HEK293 (cell line): ENCODE data around the gene FAM184A.

Experiments used
- HOXA7 ChIP-seq: sonication (generic); formaldehyde crosslinking; IDR thresholded peaks from 2 replicates; pipeline ENCODE4 v1.8.1; 2022; ENCODE audit warnings: missing genetic modification reagents, borderline replicate concordance
- KLF1 ChIP-seq: fragments of 450-650 bp; formaldehyde crosslinking; IDR thresholded peaks from 2 replicates; pipeline ENCODE4 v1.5.1; 2016; ENCODE audit warnings: missing biosample characterization, missing genetic modification characterization
- SP2 ChIP-seq: fragments of 450-650 bp; formaldehyde crosslinking; IDR thresholded peaks from 2 replicates; pipeline ENCODE4 v1.5.1; 2016; ENCODE audit warnings: missing biosample characterization, missing genetic modification characterization
- TRIM28 ChIP-seq: IDR thresholded peaks from 2 replicates; pipeline ENCODE4 v1.6.1; 2011; ENCODE audit warnings: low read length, control low read depth, borderline replicate concordance
- ZNF138 ChIP-seq: fragments of 450-650 bp; formaldehyde crosslinking; IDR thresholded peaks from 2 replicates; pipeline ENCODE4 v1.5.1; 2016; ENCODE audit warnings: missing biosample characterization, missing genetic modification characterization, borderline replicate concordance
- ZNF23 ChIP-seq: fragments of 450-650 bp; formaldehyde crosslinking; IDR thresholded peaks from 2 replicates; pipeline ENCODE4 v1.5.1; 2016; ENCODE audit warnings: missing biosample characterization, missing genetic modification characterization, borderline replicate concordance
- ZNF302 ChIP-seq: fragments of 450-650 bp; formaldehyde crosslinking; IDR thresholded peaks from 2 replicates; pipeline ENCODE4 v1.5.1; 2016; ENCODE audit warnings: missing biosample characterization, missing genetic modification characterization, low read depth
- ZNF600 ChIP-seq: fragments of 450-650 bp; formaldehyde crosslinking; IDR thresholded peaks from 2 replicates; pipeline ENCODE4 v1.5.1; 2016; ENCODE audit warnings: missing biosample characterization, missing genetic modification characterization
- ZNF785 ChIP-seq: fragments of 450-650 bp; formaldehyde crosslinking; IDR thresholded peaks from 2 replicates; pipeline ENCODE4 v1.5.1; 2016; ENCODE audit warnings: missing biosample characterization, missing genetic modification characterization
- TF ChIP-seq, protein P1 (sequence below): fragments of 450-650 bp; formaldehyde crosslinking; IDR thresholded peaks from 2 replicates; pipeline ENCODE4 v1.5.1; 2016; ENCODE audit warnings: missing biosample characterization, missing genetic modification characterization
- TF ChIP-seq, protein P2 (sequence below): fragments of 450-650 bp; formaldehyde crosslinking; IDR thresholded peaks from 2 replicates; pipeline ENCODE4 v1.5.1; 2016; ENCODE audit warnings: missing biosample characterization, missing genetic modification characterization

DNA sequence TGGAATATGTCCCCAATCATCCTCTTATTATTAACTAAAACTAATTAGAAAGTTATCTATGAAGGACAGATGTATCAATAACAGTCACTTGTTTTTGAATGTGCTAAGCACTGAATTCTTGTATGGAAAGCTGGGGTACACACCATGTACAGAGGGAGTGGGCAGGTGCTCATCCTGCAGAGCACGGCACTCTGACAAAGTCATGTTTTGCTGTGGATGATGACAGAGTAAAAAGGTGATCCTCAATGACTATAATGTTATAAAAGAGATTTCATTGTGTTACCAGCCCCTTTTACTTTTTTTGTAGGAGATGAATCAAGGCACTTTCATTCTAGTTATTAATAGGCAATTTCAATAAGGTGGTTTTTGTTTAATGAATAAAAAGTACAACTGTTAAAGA is 92.2 kb downstream of the FAM184A start:
- no peak for TF ChIP-seq ZNF138 (tag by site-specific recombination)
- TF ChIP-seq, protein P1, sequence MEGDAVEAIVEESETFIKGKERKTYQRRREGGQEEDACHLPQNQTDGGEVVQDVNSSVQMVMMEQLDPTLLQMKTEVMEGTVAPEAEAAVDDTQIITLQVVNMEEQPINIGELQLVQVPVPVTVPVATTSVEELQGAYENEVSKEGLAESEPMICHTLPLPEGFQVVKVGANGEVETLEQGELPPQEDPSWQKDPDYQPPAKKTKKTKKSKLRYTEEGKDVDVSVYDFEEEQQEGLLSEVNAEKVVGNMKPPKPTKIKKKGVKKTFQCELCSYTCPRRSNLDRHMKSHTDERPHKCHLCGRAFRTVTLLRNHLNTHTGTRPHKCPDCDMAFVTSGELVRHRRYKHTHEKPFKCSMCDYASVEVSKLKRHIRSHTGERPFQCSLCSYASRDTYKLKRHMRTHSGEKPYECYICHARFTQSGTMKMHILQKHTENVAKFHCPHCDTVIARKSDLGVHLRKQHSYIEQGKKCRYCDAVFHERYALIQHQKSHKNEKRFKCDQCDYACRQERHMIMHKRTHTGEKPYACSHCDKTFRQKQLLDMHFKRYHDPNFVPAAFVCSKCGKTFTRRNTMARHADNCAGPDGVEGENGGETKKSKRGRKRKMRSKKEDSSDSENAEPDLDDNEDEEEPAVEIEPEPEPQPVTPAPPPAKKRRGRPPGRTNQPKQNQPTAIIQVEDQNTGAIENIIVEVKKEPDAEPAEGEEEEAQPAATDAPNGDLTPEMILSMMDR (tag by site-specific recombination): no peak
- no peak for TF ChIP-seq SP2 (tag by site-specific recombination)
- no peak for TF ChIP-seq KLF1 (tag by site-specific recombination)
- no peak for TF ChIP-seq ZNF600 (tag by site-specific recombination)
- no peak for TF ChIP-seq ZNF23 (tag by site-specific recombination)
- TF ChIP-seq, protein P2, sequence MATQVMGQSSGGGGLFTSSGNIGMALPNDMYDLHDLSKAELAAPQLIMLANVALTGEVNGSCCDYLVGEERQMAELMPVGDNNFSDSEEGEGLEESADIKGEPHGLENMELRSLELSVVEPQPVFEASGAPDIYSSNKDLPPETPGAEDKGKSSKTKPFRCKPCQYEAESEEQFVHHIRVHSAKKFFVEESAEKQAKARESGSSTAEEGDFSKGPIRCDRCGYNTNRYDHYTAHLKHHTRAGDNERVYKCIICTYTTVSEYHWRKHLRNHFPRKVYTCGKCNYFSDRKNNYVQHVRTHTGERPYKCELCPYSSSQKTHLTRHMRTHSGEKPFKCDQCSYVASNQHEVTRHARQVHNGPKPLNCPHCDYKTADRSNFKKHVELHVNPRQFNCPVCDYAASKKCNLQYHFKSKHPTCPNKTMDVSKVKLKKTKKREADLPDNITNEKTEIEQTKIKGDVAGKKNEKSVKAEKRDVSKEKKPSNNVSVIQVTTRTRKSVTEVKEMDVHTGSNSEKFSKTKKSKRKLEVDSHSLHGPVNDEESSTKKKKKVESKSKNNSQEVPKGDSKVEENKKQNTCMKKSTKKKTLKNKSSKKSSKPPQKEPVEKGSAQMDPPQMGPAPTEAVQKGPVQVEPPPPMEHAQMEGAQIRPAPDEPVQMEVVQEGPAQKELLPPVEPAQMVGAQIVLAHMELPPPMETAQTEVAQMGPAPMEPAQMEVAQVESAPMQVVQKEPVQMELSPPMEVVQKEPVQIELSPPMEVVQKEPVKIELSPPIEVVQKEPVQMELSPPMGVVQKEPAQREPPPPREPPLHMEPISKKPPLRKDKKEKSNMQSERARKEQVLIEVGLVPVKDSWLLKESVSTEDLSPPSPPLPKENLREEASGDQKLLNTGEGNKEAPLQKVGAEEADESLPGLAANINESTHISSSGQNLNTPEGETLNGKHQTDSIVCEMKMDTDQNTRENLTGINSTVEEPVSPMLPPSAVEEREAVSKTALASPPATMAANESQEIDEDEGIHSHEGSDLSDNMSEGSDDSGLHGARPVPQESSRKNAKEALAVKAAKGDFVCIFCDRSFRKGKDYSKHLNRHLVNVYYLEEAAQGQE (tag by site-specific recombination): no peak
- TF ChIP-seq ZNF785 (tag by site-specific recombination): no peak
- no peak for TF ChIP-seq TRIM28
- TF ChIP-seq HOXA7 (CRISPR knock-in tag): no peak
- TF ChIP-seq ZNF302: no peak
